ENCODE measurements around the gene ZNF285.
"Not testable (repeated sequence)": the region's sequence is repeated elsewhere in the genome, so short reads cannot be mapped to it uniquely, and the experiment has no call there.

ZNF285 gene

GRCh38 chr19:44341794-44342193 is 59.6 kb downstream of the ZNF285 start:
- TF ChIP-seq, protein P1, sequence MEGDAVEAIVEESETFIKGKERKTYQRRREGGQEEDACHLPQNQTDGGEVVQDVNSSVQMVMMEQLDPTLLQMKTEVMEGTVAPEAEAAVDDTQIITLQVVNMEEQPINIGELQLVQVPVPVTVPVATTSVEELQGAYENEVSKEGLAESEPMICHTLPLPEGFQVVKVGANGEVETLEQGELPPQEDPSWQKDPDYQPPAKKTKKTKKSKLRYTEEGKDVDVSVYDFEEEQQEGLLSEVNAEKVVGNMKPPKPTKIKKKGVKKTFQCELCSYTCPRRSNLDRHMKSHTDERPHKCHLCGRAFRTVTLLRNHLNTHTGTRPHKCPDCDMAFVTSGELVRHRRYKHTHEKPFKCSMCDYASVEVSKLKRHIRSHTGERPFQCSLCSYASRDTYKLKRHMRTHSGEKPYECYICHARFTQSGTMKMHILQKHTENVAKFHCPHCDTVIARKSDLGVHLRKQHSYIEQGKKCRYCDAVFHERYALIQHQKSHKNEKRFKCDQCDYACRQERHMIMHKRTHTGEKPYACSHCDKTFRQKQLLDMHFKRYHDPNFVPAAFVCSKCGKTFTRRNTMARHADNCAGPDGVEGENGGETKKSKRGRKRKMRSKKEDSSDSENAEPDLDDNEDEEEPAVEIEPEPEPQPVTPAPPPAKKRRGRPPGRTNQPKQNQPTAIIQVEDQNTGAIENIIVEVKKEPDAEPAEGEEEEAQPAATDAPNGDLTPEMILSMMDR (conservative IDR thresholded peaks at IDR 0.05; ENCODE audit: low read depth, low read length) = no peak
- H3K4me3 ChIP-seq (ENCODE audit: low read length) = no peak overlapping the region
- no peak for DNase-seq (ENCODE audit: low read depth)

DNA sequence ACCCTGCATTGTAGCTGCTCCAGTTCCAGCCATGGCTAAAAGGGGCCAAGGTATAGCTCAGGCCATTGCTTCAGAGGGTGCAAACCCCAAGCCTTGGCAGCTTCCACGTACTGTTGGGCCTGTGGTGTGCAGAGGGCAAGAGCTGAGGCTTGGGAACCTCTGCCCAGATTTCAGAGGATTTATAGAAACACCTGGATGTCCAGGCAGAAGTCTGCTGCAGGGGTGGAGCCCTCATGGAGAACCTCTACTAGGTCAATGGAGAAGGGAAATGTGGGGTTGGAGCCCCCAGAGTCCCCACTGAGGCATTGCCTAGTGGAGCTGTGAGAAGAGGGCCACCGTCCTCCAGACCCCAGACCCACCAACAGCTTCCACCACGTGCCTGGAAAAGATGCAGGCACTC is 66.8 kb downstream of the ZNF285 start:
- not testable (repeated sequence) for H3K4me3 ChIP-seq (ENCODE audit: low read length); DNase-seq (ENCODE audit: low read depth)

Measured in retinal pigment epithelial cell (primary cell).